Measurements from ENCODE around the gene EPB41L5. TPM values are rescaled to one million over a fixed set of nuclear protein-coding genes. Genes with fewer than 3 reads are reported as not detected.

EPB41L5 gene
- total RNA-seq, 1 donor = 16.8 TPM

- peak; percentile 65 for TF ChIP-seq CTCF (IDR thresholded peaks at IDR 0.05; ENCODE audit: insufficient read depth, low read length)
- DNase-seq (ENCODE audit: low read depth) = peak; percentile 87
Observed at GRCh38 chr2:120174963-120175581, 162.2 kb downstream of the EPB41L5 start.

GRCh38 chr2:120176526-120176925 is 163.6 kb downstream of the EPB41L5 start:
- no peak for DNase-seq (ENCODE audit: low read depth)
- no peak overlapping the region for H3K4me3 ChIP-seq (ENCODE audit: low read depth, low read length)
- no peak for TF ChIP-seq CTCF (IDR thresholded peaks at IDR 0.05; ENCODE audit: insufficient read depth, low read length)

More at GRCh38 chr2:120174963-120175581, 162.2 kb downstream of the EPB41L5 start:
- no peak overlapping the region for H3K4me3 ChIP-seq (ENCODE audit: low read depth, low read length)

GRCh38 chr2:120177001-120177621 is 164.2 kb downstream of the EPB41L5 start:
- DNase-seq (ENCODE audit: low read depth) = no peak
- TF ChIP-seq CTCF (IDR thresholded peaks at IDR 0.05; ENCODE audit: insufficient read depth, low read length) = no peak
- H3K4me3 ChIP-seq (ENCODE audit: low read depth, low read length) = no peak overlapping the region

GRCh38 chr2:120177973-120178372 is 165.1 kb downstream of the EPB41L5 start:
- no peak for TF ChIP-seq CTCF (IDR thresholded peaks at IDR 0.05; ENCODE audit: insufficient read depth, low read length)
- H3K4me3 ChIP-seq (ENCODE audit: low read depth, low read length) = no peak overlapping the region
- no peak for DNase-seq (ENCODE audit: low read depth)

- no peak for TF ChIP-seq CTCF (IDR thresholded peaks at IDR 0.05; ENCODE audit: insufficient read depth, low read length)
- H3K4me3 ChIP-seq (ENCODE audit: low read depth, low read length) = no peak overlapping the region
Observed at GRCh38 chr2:120179396-120179795, 166.5 kb downstream of the EPB41L5 start.

GRCh38 chr2:120180066-120180465 is 167.2 kb downstream of the EPB41L5 start:
- TF ChIP-seq CTCF (IDR thresholded peaks at IDR 0.05; ENCODE audit: insufficient read depth, low read length) = no peak
- no peak overlapping the region for H3K4me3 ChIP-seq (ENCODE audit: low read depth, low read length)
- no peak for DNase-seq (ENCODE audit: low read depth)

More at GRCh38 chr2:120179396-120179795, 166.5 kb downstream of the EPB41L5 start:
- DNase-seq (ENCODE audit: low read depth) = no peak
